GM19239 (cell line): ENCODE data around the gene LRP10.
A peak's percentile ranks its signal among the peaks of the same experiment; 100 is the strongest.
"Not testable (repeated sequence)": the region's sequence is repeated elsewhere in the genome, so short reads cannot be mapped to it uniquely, and the experiment has no call there.

ENCODE experiments used
- DNase-seq: peaks from one replicate; pipeline ENCODE4 v3.0.0; 2011; ENCODE audit warnings: low spot score; ENCODE audit not compliant: insufficient read length
- FAIRE-seq: peaks from 2 replicates; lab custom pipeline; 2011; peaks lifted over from hg19 to GRCh38; lab: Jason Lieb, UNC

The LRP10 gene

DNA sequence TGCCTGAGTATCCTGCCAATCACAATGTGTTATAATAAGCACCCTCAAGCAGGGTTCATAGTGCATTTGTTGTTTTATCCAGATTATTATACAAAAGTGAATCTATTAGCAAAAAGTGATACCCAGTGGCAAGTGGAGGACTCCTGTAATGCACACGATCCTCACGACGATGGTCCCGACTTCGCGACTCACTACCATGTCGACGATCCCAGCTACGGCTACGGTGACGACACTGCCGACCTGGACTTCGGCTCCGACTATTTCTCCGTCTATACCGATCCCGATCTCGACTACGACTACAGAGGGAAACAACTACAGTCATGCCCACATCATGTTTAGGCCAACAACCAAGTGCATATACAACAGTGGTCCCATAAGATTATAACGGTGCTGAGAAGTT is 34.5 kb downstream of the LRP10 start:
- DNase-seq (no peak), FAIRE-seq (no peak)

GRCh38 chr14:22907429-22907828 is 35.9 kb downstream of the LRP10 start:
- DNase-seq (no peak), FAIRE-seq (no peak)

GRCh38 chr14:22908601-22909000 is 37.1 kb downstream of the LRP10 start:
- no peak for FAIRE-seq
- no peak for DNase-seq

DNA sequence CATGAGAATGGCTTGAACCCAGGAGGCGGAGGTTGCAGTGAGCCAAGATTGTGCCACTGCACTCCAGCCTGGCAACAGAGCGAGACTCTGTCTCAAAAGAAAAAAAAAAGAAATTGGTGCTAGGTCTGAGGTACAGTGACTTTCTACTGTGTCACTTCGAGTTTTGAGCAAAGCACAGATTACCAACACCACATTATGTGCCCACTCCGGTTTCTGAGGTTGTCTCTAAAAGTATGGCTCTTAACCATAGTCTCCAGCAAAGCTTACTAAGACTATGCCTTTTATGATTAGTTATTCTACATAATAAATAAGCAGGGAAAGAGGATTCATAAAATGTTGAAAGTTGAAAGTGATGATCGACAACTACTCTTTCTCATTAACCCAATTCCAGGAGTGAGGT is 39.4 kb downstream of the LRP10 start:
- FAIRE-seq (no peak), DNase-seq (no peak)

DNA sequence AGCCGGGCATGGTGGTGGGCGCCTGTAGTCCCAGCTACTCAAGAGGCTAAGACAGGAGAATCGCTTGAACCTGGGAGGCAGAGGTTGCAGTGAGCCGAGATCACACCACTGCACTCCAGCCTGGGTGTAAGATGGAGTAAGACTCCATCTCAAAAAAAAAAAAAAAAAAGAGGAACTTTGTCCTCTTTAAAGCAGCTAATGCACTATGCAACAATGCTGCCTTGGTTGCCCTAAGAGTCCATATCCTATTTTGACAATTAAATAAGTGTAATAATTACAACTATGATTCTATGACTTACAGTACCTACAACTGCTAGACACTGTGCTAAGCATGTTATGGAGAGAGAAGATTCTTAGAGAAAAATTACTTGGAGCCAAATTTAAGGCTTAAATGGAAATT is 43.3 kb downstream of the LRP10 start:
- not testable (repeated sequence) for DNase-seq, FAIRE-seq

DNA sequence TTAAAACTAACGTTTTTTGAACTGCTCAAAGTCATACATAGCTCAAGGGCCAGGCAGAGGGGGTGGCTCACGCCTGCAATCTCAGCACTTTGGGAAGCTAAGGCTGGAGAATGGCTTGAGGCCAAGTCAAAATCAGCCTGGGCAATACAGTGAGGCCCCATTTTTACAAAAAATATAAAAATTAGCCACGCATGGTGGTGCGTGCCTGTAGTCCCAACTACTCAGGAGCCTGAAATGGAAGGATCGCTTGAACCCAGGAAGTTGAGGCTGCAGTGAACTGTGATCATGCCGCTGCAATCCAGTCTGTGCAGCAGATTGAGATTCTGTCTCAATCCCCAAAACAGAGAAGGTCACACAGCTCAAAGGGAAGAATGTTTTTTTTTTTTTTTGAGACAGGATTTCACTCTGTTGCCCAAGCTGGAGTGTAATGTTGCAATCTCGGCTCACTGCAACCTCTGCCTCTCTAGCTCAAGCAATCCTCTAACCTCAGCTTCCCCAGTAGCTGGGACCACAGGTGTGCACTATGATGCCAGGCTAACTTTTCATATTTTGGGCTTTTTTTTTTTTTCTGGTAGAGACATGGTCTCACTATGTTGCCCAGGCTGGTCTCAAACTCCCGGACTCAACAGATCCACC is 44.5 kb downstream of the LRP10 start:
- no peak for DNase-seq
- no peak for FAIRE-seq

DNA sequence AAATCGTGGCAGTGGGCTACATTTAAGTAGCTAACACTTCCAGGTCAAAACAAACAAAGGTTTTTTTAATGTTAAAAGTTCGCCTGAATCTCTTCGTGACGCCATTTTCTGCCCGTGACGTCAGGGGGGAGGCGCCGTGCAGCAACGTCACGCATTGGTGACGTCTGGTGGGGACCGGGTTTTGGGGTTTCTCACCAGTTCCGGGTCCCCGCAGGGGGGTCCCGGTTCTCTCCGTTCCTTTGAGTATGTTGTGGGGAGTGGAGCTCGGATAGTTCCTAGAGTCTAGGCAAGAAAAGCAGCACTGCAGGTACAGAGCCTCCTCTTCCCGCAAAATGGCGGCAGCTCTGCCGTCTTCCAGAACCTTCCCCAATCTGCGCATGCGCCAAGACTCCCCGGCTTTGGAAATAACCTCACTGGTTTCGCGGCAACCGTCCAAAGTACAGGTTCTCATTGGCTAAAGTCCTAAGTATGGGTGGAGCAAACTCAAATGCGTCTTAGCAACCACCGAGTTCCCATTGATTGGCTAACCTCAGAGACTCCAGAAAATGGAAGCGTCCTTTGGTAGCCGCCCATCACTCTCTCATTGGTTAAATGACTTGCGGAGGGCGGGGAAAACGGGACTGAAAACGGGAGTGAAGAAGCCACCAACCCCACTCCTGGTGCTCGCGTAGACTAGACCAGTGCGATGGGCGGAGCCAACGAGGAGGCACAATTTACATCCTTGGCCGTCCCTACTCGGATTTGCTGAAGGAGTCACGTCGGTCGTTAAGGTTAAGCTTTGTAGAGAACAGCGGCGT is 47.5 kb downstream of the LRP10 start, which contains the start of gene RBM23:
Gene RBM23, minus strand, starts transcription at position 346 of the 797 bp plus-strand sequence.
- FAIRE-seq: peak; percentile 94
- peak; percentile 80 for DNase-seq

DNA sequence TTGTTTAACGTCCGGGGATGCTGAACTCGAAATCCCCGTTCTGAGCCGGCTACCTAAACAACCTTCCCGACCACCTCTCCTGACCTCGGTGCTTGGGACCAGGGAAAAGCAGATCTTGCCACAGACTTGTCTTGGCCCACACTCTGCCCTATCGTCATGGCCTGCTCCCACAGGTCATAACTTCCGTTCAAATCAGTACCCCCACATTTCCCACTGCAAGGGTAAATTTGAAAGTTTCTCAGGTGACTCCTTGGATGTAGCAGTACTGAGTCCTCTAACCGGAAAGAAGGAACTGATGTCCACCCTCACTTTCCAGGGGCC is 48.0 kb downstream of the LRP10 start:
- DNase-seq: no peak
- FAIRE-seq: no peak

DNA sequence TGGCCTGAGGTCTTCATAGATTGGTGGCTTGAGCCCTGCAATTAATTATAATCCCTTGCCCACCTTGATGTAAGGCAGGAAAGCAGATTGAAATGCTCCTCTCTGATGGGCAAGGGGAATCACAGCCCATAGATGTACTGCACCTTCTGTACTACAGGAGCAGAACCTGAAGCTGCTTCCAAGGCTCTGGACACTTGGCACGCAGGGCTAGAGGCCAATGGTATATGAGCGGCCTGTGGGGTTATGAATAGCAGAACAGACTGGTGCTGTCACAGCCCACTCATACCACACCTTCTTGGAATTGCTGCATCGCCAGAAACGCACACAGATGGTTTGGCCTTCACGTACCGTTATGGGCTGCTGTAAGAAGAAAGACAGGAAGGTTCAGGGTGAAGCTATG is 49.2 kb downstream of the LRP10 start:
- FAIRE-seq (no peak), DNase-seq (no peak)

GRCh38 chr14:22922294-22922693 is 50.8 kb downstream of the LRP10 start:
- FAIRE-seq (no peak), DNase-seq (no peak)

DNA sequence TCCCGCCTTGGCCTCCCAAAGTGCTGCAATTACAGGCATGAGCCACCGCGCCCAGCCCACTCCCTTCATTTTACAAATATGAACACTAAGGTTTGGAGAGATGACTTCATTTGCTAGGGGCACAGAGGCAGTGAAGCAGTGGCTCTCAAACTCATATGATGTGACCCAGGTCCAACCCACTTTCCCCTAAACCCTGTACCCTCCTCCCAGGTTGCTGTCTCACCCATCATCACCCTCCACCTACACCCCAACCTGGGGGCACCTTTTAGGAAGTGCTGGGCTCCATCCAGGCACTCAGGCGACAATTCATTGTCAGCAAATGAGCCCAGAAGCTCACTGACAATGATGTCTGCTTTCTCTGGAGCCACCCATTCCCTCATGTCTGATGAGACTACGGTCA is 52.2 kb downstream of the LRP10 start:
- DNase-seq: no peak

DNA sequence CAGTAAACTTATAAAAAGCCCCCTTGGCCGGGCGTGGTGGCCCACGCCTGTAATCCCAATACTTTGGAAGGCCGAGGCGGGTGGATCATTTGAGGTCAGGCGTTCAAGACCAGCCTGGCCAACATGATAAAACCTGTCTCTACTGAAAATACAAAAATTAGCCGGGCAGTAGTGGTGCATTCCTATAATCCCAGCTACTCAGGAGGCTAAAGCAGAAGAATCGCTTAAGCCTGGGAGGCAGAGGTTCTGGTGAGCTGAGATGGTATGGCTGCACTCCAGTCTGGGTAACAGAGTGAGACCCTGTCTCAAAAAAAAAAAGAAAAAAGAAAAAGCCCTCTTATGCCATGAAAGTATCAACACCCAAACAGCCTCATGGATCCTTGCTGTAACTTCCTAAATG is 54.0 kb downstream of the LRP10 start:
- FAIRE-seq (no peak), DNase-seq (no peak)

More for the DNA sequence above, 52.2 kb downstream of the LRP10 start:
- FAIRE-seq: no peak

DNA sequence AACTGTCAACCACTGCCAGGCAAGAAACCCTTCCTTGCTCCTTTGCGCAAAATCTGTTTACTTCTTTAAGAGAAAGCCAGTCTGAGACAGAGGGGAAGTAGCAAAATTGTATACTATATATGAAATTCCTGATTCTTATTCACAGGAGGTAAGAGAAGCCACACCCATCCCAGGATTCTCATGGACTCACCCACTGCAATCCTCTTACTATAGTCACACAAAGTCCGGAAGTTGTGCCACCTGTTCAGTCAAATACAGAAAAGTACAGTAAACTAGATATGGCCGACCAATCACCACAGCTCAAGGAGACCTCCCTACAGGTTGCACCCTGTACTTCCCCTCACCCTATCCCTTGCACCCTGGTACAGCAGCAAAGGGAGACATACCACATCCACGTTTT is 54.8 kb downstream of the LRP10 start:
- DNase-seq: no peak
- no peak for FAIRE-seq

DNA sequence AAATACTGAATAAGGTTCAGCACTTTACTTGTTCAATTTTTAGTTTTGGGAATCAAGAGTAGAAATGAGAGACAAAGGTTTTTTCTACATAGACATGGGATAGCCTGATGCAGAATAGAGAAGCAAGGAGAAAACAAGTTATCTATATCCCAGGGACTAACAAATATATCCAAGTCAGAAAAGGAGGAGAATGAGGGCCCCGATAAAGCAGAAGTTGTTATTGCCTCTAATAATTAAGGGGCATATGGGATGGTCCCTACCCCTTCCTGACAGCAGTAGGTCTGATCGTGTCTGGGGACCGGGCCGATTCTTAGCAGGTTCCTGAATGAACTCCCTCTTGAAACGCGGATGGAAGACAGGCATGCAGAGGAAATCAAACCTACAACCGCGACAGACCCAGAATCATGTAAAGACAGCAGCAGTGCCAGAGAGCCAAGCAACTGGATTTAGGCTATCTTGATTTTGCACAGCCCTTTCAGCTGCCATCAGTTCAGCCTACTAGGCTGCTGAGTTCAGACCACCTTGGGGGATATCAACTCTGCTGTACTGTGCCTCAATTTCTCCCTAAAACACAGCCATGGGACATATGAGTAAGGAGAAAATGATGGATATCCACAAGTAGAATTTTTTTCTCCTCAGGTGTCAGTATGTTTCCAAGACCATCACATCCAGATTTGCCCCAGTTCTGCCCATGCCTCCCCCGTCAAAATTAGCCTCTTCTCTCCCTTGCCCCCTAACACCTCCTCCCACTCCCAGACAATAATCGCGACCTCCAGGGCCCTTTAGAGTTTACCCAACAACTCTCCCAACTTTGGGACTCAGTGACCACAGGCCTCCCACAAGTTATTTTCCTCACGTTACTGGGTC is 56.9 kb downstream of the LRP10 start:
- FAIRE-seq (no peak), DNase-seq (no peak)

DNA sequence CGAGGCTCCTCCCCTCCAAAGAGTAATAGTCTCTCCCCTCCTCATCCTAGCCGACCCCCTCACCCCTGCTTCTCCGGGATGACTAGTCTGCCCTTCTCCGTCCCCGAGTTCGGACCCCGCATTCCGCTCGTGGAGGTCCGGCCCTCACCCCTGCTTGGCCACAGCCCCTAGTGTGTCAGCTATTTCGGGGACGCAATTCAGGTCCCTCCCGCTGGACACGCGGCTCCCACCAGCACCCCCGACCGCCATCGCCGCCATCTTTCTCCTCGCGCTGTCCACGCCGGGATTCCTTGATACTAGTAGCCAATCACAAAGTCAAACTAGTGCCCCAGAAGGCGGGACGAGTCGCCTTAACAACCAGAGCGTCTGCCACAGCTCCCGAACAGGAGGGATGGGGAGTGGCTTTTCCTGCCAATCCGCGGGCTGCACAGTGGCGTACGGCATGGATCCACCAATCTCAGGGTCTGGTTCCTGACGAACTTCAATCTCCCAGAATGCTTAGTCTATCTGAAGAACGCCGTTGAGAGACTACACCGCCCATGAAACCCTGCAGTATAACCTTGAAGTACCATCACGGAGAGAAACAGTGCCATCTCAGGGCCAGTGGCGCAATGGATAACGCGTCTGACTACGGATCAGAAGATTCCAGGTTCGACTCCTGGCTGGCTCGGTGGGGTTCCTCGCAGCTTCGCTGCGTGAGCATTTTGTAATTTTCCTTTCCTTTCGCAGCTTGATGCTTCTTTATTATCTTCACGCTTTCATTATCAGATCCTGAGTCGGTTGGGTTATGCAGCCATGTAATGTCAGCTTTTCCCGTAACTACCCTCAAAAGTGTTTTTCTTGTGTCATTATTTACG is 57.8 kb downstream of the LRP10 start, which contains the start of gene PRMT5:
Gene PRMT5, minus strand, starts transcription at position 273 of the 857 bp plus-strand sequence. Its CDS starts 15 bp downstream, at position 258.
- peak; percentile 96 for FAIRE-seq

DNA sequence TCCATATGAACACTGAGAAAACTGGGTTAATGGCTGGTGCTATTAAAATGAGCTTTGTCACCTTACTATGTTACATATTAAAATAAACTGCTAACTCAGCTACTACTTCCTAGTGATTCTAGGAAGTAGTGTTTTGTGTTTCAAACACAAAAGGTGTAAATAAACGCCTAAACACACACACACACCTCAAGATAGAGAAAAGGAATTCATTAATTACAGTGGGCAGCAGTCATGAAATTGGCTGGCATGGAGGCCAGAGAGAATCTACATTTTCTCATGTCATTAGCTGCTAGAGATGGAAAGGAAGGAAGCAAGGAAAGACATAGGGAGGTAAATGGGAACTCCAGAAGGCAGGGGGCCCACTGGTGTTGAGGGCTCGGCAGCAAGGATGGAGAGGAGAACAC is 58.4 kb downstream of the LRP10 start:
- FAIRE-seq (no peak), DNase-seq (no peak)

More for the DNA sequence above, 57.8 kb downstream of the LRP10 start, which contains the start of gene PRMT5:
- DNase-seq: peak; percentile 88
